Measurements from ENCODE around the gene HMGCLL1.

- TF ChIP-seq CTCF (IDR thresholded peaks at IDR 0.05) (no peak), POLR2A (IDR thresholded peaks at IDR 0.05) (no peak)
Measured at GRCh38 chr6:55397986-55398385, 181.0 kb downstream of the HMGCLL1 start.

All from lower leg skin (tissue), 3 donors.